HuH-7.5 (cell line): ENCODE results near the gene TMEM134.

Source experiments
- DNase-seq: peaks from one replicate; pipeline ENCODE4 v3.0.0; 2011; ENCODE audit warnings: low spot score

Gene TMEM134

GRCh38 chr11:67500831-67501715 lies 32.0 kb upstream of the TMEM134 start:
- DNase-seq, result peak; percentile 76

GRCh38 chr11:67500484-67500821 lies 31.4 kb upstream of the TMEM134 start:
- no peak for DNase-seq

GRCh38 chr11:67499808-67500483 lies 30.9 kb upstream of the TMEM134 start:
- no peak for DNase-seq

DNA sequence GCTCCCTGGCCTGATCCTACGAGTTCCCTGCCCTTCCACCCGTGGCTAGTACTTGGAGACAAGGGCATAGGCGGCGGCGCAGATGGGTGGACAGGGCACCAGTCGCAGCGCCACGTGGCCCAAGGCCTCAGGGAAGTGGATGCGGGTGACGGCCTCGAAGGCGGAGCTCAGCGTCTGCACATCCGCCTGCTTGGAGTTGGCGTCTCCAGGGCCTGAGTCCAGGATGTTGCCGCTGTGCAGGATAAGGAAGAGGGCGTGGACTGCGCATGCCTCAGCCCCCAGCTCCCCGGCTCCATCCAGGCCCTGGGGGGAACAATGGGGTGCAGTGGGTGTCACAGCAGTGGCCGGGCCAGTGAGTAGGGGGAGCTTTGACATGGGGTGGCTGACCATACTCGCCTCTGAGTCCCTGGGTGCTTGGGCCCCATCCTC lies 29.5 kb upstream of the TMEM134 start:
- no peak for DNase-seq

DNA sequence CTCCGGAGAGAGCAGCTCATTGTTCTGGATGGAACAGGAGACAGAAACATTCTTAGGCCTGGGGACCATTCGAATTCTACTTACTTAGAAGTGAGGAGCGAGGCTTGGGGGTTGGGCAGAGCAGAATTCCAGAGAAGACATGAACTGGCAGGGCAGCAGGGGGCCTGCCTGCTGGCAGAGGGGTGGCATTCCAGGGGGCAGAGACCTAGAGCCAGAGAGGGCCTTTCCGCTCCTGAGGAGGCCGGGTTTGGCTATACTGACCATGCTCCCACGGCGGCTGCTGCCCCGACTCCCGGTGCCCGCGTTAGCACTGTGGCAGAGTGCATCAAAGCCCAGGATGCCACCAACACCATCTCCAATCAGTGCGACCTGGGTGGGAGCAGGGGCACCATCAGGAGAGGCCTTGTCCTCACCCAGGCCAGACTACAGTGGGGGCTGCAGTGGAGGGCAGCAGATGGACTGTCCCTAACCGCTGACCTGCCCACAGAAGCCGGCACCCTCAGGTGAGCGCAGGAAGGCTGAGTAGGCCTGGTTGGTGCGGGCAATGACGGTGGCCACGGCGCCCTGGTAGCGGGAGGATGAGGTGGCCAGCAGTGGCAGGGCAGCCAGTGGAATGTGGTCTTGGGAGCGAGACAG lies 28.7 kb upstream of the TMEM134 start:
- no peak for DNase-seq

GRCh38 chr11:67496113-67496512 lies 27.1 kb upstream of the TMEM134 start:
- peak; percentile 56 for DNase-seq

DNA sequence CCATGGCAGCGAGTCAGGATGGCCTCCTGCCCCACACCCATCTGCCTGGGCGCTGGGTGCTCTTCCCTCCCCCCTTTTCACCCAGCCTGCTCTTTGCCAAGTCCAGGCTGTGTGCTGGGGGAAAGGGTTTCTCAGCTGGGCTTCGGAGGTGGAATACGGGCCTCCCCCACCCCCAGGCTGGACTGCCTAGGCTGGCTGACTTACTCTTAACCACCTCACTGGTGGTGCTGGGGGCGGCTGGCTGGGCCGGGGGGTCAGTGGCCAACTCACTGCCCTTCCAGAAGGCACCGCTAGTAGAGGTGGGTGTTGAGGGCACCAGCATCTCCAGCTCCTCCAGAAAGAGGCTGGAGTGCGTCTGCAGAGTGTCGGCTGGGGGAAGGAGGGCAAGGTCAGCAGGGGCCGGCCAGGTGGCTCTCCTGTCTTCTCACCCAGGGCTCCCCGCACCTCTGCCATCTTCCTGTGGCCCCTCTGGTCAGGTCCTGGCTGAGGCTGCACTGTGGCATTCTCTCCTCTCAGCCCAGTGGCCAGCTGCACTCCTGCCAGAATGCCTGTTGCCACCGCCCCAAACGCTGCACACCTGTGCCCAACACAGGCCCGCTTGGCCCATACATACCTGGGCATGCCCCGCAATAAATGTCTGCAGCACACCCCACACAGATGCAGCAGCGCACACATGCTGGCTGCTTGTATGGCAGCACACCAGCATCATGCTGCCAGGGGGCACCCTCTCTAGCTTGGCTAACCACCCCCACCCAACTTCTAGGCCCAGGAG lies 26.4 kb upstream of the TMEM134 start:
- peak; percentile 67 for DNase-seq

- DNase-seq, result peak; percentile 63
These were observed 25.6 kb upstream of the TMEM134 start for GRCh38 chr11:67494371-67495233.

DNA sequence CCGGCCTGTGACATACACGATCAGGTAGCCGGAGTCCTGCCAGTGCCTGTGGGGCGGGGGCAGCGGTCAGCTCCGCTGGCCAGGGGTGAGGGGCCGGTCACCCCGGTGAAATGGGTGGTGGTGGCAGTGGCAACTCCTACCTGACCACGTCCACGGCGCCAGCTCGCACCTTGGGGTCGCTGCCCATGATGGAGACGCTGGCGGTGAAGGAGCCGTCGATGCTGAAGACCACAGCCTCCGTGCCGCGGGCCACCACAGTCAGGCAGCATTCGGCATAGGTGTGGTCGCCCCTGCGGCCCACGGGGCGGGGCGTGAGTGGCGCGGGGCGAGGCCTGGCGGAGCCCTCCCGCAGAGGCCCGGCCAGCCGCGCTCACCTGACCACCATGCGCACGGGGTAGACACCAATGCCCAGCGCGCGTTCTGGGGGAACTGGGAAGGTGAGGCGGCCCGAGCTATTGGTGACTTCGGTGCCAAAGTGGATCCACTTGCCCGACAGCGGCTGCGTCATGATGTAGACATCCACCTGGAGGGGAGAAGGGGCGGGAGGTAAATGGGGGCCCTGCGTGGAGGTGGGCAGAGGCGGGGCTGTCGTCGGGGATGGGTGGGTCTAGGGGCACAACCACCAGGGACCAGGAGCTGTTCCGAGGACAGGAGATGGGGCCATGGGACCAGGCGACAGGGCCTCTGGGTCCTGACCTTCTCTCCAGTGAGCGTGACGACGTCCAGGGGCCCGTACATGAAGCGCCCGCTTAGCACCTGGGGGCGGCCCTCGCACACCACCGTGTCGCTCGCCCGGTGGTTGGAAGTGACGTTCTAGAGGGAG lies 24.7 kb upstream of the TMEM134 start:
- no peak for DNase-seq

- DNase-seq, result peak; percentile 65
These were observed 23.9 kb upstream of the TMEM134 start for GRCh38 chr11:67492801-67493547.

DNA sequence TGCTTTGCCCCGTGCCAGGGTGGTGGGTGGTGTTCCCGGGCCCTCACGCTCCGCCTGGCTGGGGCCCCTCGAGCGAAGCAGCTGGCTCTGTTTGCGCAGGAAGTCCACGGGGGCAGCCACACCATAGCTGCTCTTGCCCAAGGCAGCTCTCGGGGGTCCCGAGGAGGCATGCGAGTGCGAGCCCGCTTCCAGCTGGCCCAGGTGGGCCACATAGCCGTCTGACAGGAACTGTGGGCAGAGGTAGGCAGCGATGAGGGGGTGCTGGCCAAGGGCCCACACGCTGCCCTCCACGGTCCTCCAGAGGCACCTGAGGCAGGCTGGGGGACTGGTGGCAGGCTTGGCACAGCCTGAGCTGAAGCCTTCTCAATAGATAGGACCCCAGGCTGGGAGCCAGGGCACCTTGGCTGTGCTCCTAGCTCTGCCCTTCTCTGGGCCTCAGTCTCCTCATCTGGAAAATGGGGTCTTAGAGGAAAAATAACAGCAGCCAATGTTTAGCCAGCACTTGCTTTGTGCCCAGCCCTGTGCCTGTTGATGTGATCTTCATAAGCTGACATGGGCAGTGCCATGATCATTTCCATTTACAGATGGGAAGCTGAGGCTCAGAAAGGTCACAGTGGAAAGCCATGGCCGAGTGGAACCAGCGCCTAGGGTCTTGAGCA lies 23.1 kb upstream of the TMEM134 start:
- DNase-seq, result no peak

- peak; percentile 56 for DNase-seq
These were observed 22.4 kb upstream of the TMEM134 start for GRCh38 chr11:67491276-67492068.

DNA sequence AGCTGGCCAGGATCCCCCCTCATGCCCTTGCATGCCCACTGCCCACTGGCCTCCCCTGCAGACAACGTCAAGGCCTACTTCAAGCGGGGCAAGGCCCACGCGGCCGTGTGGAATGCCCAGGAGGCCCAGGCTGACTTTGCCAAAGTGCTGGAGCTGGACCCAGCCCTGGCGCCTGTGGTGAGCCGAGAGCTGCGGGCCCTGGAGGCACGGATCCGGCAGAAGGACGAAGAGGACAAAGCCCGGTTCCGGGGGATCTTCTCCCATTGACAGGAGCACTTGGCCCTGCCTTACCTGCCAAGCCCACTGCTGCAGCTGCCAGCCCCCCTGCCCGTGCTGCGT lies 21.6 kb upstream of the TMEM134 start:
- DNase-seq, result no peak

GRCh38 chr11:67489885-67490726 lies 21.1 kb upstream of the TMEM134 start:
- DNase-seq, result peak; percentile 52

- DNase-seq, result no peak
These were observed 20.3 kb upstream of the TMEM134 start for GRCh38 chr11:67489203-67489884.

- no peak for DNase-seq
These were observed 17.6 kb upstream of the TMEM134 start for GRCh38 chr11:67486481-67487195.
